Hepatocyte (in vitro differentiated cells): Measurements from ENCODE around the gene SUCLG2. TPM values are rescaled to one million over a fixed set of nuclear protein-coding genes. Genes with fewer than 3 reads are reported as not detected.

Experiments used
- DNase-seq: peaks from one replicate; pipeline ENCODE4 v3.0.0-alpha.2; 2016; ENCODE audit warnings: low spot score
- H2AFZ ChIP-seq: fragments of 200-600 bp; sonication (generic); 2 replicates; pipeline ENCODE4 v1.6.0; 2016; ENCODE audit warnings: antibody characterized with exemption, mild to moderate bottlenecking
- H3K27ac ChIP-seq: fragments of 200-600 bp; sonication (generic); 2 replicates; pipeline ENCODE4 v1.5.1; 2016; ENCODE audit warnings: mild to moderate bottlenecking
- H3K27me3 ChIP-seq: fragments of 200-600 bp; sonication (generic); 2 replicates; pipeline ENCODE4 v1.6.1; 2016
- H3K36me3 ChIP-seq: fragments of 200-600 bp; sonication (generic); replicated peaks from 2 replicates; pipeline ENCODE4 v1.5.1; 2016; ENCODE audit warnings: low read depth; ENCODE audit not compliant: insufficient read depth
- H3K4me1 ChIP-seq: fragments of 200-600 bp; sonication (generic); 2 replicates; pipeline ENCODE4 v1.5.1; 2016; ENCODE audit warnings: mild to moderate bottlenecking, moderate library complexity; ENCODE audit not compliant: insufficient read depth
- H3K4me2 ChIP-seq: fragments of 200-600 bp; sonication (generic); 2 replicates; pipeline ENCODE4 v1.6.0; 2016
- H3K4me3 ChIP-seq: fragments of 200-600 bp; sonication (generic); 2 replicates; pipeline ENCODE4 v1.5.1; 2016; ENCODE audit warnings: mild to moderate bottlenecking
- H3K79me2 ChIP-seq: fragments of 200-600 bp; sonication (generic); 2 replicates; pipeline ENCODE4 v1.6.0; 2017; ENCODE audit warnings: mild to moderate bottlenecking
- H3K9me2 ChIP-seq: fragments of 200-600 bp; sonication (generic); replicated peaks from 2 replicates; pipeline ENCODE4 v1.6.0; 2017; ENCODE audit warnings: mild to moderate bottlenecking; ENCODE audit not compliant: insufficient read depth
- H3K9me3 ChIP-seq: fragments of 200-600 bp; sonication (generic); 2 replicates; pipeline ENCODE4 v1.5.1; 2016; ENCODE audit warnings: low read depth, mild to moderate bottlenecking
- H4K20me1 ChIP-seq: fragments of 200-600 bp; sonication (generic); 2 replicates; pipeline ENCODE4 v1.6.0; 2016; ENCODE audit warnings: mild to moderate bottlenecking; ENCODE audit not compliant: insufficient read depth, poor library complexity, severe bottlenecking
- EZH2 ChIP-seq: fragments of 200-600 bp; sonication (generic); IDR thresholded peaks from 2 replicates; pipeline ENCODE4 v1.6.1; 2016; ENCODE audit warnings: antibody characterized with exemption, mild to moderate bottlenecking, borderline replicate concordance
- EZH2phosphoT487 ChIP-seq: fragments of 200-600 bp; sonication (generic); IDR thresholded peaks from one replicate; pipeline ENCODE4 v1.6.1; 2018; ENCODE audit warnings: antibody characterized with exemption, mild to moderate bottlenecking, low read depth, moderate library complexity; ENCODE audit not compliant: unreplicated experiment, severe bottlenecking
- WGBS: methylation state at CpG from one replicate; pipeline ENCODE4 v1.1.6; 2016; ENCODE audit warnings: low lambda C conversion rate; ENCODE audit errors: missing lambda C conversion rate; 5-methylcytosine and 5-hydroxymethylcytosine counted together
- polyA plus RNA-seq: library from polyadenylated mRNA; unstranded; fragments of >200 nt; fragmentation: Nextera tagmentation; extraction: Ambion mirVana; gene quantifications from 2 replicates; pipeline ENCODE4 v1.2.1, GENCODE V29; 2016
- total RNA-seq: library from RNA; depleted of rRNA; stranded (reverse); fragments of >200 nt; gene quantifications from 2 replicates; pipeline ENCODE4 v1.2.3, GENCODE V29; 2014
- TF ChIP-seq, protein P1 (sequence below): fragments of 200-600 bp; sonication (generic); IDR thresholded peaks from 2 replicates; pipeline ENCODE4 v1.5.1; 2016; ENCODE audit warnings: antibody characterized with exemption, mild to moderate bottlenecking; ENCODE audit not compliant: poor library complexity

SUCLG2 gene
- total and polyA plus RNA-seq, 2 experiments from 2014 or later: 58.0 to 94.2 TPM

DNA sequence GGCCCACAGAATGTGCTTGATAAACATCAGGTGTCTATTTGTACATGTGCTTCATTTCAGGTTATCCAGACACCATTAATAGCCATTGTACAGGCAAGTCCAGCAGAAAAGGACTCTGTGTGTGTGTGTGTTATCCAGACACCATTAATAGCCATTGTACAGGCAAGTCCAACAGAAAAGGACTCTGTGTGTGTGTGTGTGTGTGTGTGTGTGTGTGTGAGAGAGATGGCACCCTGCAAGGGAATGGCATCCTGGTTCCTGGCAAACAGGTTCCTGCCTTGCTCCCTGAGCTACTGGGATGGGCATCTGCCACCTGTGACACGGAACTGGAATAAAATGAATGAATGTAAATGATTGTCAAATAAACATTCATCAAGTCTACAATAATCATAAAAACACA lies 11.7 kb downstream of the SUCLG2 start:
- Histone ChIP-seq H3K4me1 (peaks cover 8% of the 10 kb centered on the region), H3K27ac (no peak overlapping the region), H3K9me2 (no peaks in the 10 kb centered on the region), H3K4me2 (no peak overlapping the region), H3K27me3 (no peaks in the 10 kb centered on the region), H3K4me3 (no peak overlapping the region), H3K36me3 (no peaks in the 10 kb centered on the region), H4K20me1 (no peaks in the 10 kb centered on the region), H3K79me2 (peaks cover 82% of the 10 kb centered on the region), H2AFZ (no peak overlapping the region), H3K9me3 (no peaks in the 10 kb centered on the region)
- TF ChIP-seq, protein P1, sequence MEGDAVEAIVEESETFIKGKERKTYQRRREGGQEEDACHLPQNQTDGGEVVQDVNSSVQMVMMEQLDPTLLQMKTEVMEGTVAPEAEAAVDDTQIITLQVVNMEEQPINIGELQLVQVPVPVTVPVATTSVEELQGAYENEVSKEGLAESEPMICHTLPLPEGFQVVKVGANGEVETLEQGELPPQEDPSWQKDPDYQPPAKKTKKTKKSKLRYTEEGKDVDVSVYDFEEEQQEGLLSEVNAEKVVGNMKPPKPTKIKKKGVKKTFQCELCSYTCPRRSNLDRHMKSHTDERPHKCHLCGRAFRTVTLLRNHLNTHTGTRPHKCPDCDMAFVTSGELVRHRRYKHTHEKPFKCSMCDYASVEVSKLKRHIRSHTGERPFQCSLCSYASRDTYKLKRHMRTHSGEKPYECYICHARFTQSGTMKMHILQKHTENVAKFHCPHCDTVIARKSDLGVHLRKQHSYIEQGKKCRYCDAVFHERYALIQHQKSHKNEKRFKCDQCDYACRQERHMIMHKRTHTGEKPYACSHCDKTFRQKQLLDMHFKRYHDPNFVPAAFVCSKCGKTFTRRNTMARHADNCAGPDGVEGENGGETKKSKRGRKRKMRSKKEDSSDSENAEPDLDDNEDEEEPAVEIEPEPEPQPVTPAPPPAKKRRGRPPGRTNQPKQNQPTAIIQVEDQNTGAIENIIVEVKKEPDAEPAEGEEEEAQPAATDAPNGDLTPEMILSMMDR: no peak
- TF ChIP-seq EZH2: no peak
- no peak for TF ChIP-seq EZH2phosphoT487
- DNase-seq: no peak
- WGBS: 63% methylated on average over 1 of the region's 1 CpG

DNA sequence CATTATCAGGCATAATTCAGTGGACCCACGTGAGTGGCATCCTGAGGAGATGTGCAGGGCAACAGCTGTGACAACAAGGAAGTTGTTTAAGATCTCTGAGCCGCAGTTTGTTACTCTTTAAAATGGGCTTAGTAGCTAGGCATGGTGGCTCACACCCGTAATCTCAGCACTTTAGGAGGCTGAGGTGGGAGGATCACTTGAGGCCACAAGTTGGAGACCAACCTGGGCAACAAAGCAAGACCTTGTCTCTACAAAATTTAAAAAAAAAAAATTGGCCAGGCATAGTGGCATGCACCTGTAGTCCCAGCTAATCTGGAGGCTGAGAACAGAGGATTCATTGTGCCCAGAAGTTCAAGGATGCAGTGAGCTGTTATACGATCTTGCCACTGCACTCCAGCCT lies 12.2 kb downstream of the SUCLG2 start:
- Histone ChIP-seq H3K79me2 (peaks cover 88% of the 10 kb centered on the region), H3K4me1 (peaks cover 8% of the 10 kb centered on the region), H3K36me3 (no peaks in the 10 kb centered on the region), H2AFZ (no peak overlapping the region), H3K9me3 (no peaks in the 10 kb centered on the region), H3K27me3 (no peaks in the 10 kb centered on the region), H3K27ac (no peak overlapping the region), H3K4me3 (no peak overlapping the region), H4K20me1 (no peaks in the 10 kb centered on the region), H3K9me2 (no peaks in the 10 kb centered on the region), H3K4me2 (no peak overlapping the region)
- no peak for DNase-seq
- TF ChIP-seq EZH2: no peak
- TF ChIP-seq EZH2phosphoT487: no peak
- TF ChIP-seq, protein P1: no peak
- 88% methylated on average over 4 of the region's 4 CpGs for WGBS

DNA sequence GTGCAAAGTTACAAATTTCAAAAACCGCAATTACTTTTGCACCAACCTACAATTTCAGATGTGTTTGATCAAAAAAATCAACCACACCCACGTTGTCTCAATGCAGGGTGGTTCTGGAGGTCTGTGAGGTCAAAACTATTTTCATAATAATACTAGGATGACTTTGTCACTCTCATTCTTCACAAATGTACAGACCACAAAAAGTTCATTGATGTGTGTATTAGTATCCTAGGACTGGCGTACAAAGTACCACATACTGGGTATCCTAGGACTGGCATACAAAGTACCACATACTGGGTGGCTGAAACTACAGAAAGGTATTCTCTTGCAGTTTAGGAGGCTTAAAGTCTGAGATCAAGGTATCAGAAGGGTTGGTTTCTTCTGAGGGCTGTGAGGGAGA lies 13.0 kb downstream of the SUCLG2 start:
- Histone ChIP-seq H4K20me1 (no peaks in the 10 kb centered on the region), H3K27ac (no peak overlapping the region), H3K4me1 (peaks cover under 1% of the 10 kb centered on the region), H3K36me3 (no peaks in the 10 kb centered on the region), H2AFZ (no peak overlapping the region), H3K9me3 (no peaks in the 10 kb centered on the region), H3K9me2 (no peaks in the 10 kb centered on the region), H3K27me3 (no peaks in the 10 kb centered on the region), H3K4me3 (no peak overlapping the region), H3K4me2 (no peak overlapping the region), H3K79me2 (peaks cover 92% of the 10 kb centered on the region)
- TF ChIP-seq EZH2 (no peak), EZH2phosphoT487 (no peak)
- TF ChIP-seq, protein P1: no peak
- 95% methylated on average over 3 of the region's 3 CpGs for WGBS
- no peak for DNase-seq
